Tibial artery (tissue), 4 donors: ENCODE measurements around the gene TAF9.
A peak's percentile ranks its signal among the peaks of the same experiment; 100 is the strongest.

Experiments
- DNase-seq, 2 donors: peaks; one replicate each; pipeline ENCODE4 v3.0.0-alpha.2; 2019
- H3K27ac ChIP-seq, 2 donors: fragments of 200-600 bp; sonication (generic) in 1 of 2; 1 replicate in 1 of 2; 2 replicates in 1 of 2; pipeline ENCODE4 v1.5.1; 2018 to 2019; ENCODE audit warnings: mild to moderate bottlenecking in 1 of 2
- H3K27me3 ChIP-seq, 2 donors: fragments of 200-600 bp; sonication (generic) in 1 of 2; one replicate each; pipeline versions ENCODE4 v1.5.1 to v1.6.0; 2016 to 2019
- H3K36me3 ChIP-seq, 3 donors: fragments of 200-600 bp; sonication (generic) in 2 of 3; one replicate each; pipeline ENCODE4 v1.5.1; 2016 to 2019; ENCODE audit warnings: mild to moderate bottlenecking in 2 of 3
- H3K4me1 ChIP-seq, 4 donors: fragments of 200-600 bp; sonication (generic) in 2 of 4; 1 replicate in 3 of 4; 2 replicates in 1 of 4; pipeline ENCODE4 v1.5.1; 2016 to 2019
- H3K4me3 ChIP-seq, 2 donors: fragments of 200-600 bp; sonication (generic) in 1 of 2; 1 replicate in 1 of 2; 2 replicates in 1 of 2; pipeline ENCODE4 v1.5.1; 2018 to 2019; ENCODE audit warnings: mild to moderate bottlenecking in 2 of 2
- H3K9me3 ChIP-seq, 3 donors: fragments of 200-600 bp; sonication (generic) in 1 of 3; one replicate each; pipeline ENCODE4 v1.5.1; 2016 to 2019
- intact Hi-C: fragments of 100-400 bp; cut with DNase I; formaldehyde crosslinking; loops from one replicate; pipeline ENCODE4 v1.15.0; 2023; ENCODE audit warnings: low total_unique reads
- TF ChIP-seq, protein P1 (sequence below), 2 experiments: fragments of 200-600 bp in 1 of 2; fragments of 450-650 bp in 1 of 2; IDR thresholded peaks; one replicate each; pipeline ENCODE4 v1.5.1; 2017 to 2019; ENCODE audit warnings: antibody characterized with exemption in 2 of 2, mild to moderate bottlenecking in 1 of 2, moderate library complexity in 1 of 2

TAF9 gene

DNA sequence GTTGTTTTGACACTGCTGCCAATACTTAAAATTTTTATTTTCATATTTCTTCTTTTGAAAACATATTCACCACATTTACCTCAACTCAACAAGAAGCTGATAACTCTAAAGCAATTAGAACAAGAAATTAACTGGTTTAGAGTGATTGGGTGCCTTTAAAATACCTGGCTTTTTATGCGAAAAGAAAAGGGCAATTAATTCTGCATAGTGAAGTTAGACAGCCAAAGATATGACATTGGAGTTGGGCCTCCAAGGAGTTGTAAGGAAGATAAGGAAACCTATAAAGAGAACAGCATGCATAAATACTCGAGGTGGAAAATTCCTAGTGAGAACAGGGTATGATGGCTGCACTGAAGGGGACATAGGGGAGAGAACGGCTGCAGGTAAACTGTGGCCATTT is 9.6 kb downstream of the TAF9 start:
- intact Hi-C loops, result loop anchor here (10.0 kb wide), 1 partner anchor 125 kb away; the partner anchor contains the start of gene CDK7
- no peaks in the 10 kb centered on the region for H3K9me3 ChIP-seq
- H3K4me1 ChIP-seq, result no peaks in the 10 kb centered on the region
- H3K27me3 ChIP-seq, result no peaks in the 10 kb centered on the region
- no peak for DNase-seq
- H3K4me3 ChIP-seq, result no peak overlapping the region
- no peak overlapping the region for H3K27ac ChIP-seq
- peaks cover 11 to 31% (median 20%) of the 10 kb centered on the region in 3 donors for H3K36me3 ChIP-seq
- TF ChIP-seq, protein P1, sequence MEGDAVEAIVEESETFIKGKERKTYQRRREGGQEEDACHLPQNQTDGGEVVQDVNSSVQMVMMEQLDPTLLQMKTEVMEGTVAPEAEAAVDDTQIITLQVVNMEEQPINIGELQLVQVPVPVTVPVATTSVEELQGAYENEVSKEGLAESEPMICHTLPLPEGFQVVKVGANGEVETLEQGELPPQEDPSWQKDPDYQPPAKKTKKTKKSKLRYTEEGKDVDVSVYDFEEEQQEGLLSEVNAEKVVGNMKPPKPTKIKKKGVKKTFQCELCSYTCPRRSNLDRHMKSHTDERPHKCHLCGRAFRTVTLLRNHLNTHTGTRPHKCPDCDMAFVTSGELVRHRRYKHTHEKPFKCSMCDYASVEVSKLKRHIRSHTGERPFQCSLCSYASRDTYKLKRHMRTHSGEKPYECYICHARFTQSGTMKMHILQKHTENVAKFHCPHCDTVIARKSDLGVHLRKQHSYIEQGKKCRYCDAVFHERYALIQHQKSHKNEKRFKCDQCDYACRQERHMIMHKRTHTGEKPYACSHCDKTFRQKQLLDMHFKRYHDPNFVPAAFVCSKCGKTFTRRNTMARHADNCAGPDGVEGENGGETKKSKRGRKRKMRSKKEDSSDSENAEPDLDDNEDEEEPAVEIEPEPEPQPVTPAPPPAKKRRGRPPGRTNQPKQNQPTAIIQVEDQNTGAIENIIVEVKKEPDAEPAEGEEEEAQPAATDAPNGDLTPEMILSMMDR (IDR thresholded peaks at IDR 0.05), result no peak

DNA sequence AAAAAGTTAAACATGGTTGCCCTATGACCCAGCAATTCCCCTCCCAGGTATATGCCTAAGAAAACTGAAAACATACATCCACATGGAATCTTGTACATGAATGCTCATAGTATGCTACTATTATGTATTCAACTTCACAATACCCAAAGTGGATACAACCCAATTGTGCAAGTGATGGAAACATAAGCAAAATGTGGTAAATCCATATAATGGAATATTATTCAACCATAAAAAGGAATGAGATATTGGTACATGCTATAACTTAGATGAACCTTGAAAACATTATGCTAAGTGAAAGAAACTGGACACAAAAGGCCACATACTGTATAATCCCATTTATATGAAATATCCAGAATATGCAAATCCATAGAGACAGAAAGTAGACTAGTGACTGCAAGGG is 18.7 kb downstream of the TAF9 start:
- Histone ChIP-seq H3K4me3 (no peak overlapping the region), H3K36me3 (peaks cover 45 to 62% (median 58%) of the 10 kb centered on the region in 3 donors), H3K4me1 (no peaks in the 10 kb centered on the region), H3K9me3 (no peaks in the 10 kb centered on the region), H3K27ac (no peak overlapping the region), H3K27me3 (no peaks in the 10 kb centered on the region)
- DNase-seq, result no peak
- TF ChIP-seq, protein P1 (IDR thresholded peaks at IDR 0.05), result no peak
- intact Hi-C loops, result no loop called here

GRCh38 chr5:69343083-69343482 is 26.2 kb downstream of the TAF9 start:
- Histone ChIP-seq H3K9me3 (no peaks in the 10 kb centered on the region), H3K27me3 (no peaks in the 10 kb centered on the region), H3K4me3 (no peak overlapping the region), H3K27ac (no peak overlapping the region), H3K36me3 (no peaks in the 10 kb centered on the region), H3K4me1 (no peaks in the 10 kb centered on the region)
- TF ChIP-seq, protein P1 (IDR thresholded peaks at IDR 0.05), result no peak
- no peak for DNase-seq
- intact Hi-C loops, result no loop called here

DNA sequence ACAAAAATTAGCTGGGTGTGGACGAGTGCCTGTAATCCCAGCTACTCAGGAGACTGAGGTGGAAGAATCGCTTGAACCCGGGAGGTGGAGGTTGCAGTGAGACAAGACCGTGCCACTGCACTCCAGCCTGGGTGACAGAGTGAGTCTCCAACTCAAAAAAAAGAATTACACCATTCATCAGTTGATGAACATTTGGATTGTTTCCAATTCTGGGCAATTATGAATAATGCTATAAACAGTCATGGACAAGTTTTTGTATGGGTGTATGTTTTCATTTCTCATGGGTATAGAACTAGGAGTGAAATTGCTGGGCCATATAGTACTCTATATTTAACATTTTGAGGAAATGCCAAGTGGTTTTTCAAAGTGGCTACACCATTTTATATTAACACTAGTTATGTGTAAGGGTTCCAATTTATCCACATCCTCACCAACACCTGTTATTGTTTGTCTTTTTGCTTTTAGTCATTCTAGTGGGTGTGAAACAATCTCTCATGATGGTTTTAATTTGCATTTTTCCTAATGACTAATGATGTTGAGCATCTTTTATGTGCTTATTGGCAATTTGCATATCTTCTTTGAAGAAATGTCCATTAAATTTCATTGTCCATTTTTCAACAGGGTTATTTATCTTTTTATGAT is 27.7 kb downstream of the TAF9 start:
- intact Hi-C loops, result no loop called here
- Histone ChIP-seq H3K4me1 (no peaks in the 10 kb centered on the region), H3K4me3 (no peak overlapping the region), H3K27ac (no peak overlapping the region), H3K9me3 (no peaks in the 10 kb centered on the region), H3K27me3 (no peaks in the 10 kb centered on the region), H3K36me3 (no peaks in the 10 kb centered on the region)
- TF ChIP-seq, protein P1 (IDR thresholded peaks at IDR 0.05), result no peak
- DNase-seq, result no peak

DNA sequence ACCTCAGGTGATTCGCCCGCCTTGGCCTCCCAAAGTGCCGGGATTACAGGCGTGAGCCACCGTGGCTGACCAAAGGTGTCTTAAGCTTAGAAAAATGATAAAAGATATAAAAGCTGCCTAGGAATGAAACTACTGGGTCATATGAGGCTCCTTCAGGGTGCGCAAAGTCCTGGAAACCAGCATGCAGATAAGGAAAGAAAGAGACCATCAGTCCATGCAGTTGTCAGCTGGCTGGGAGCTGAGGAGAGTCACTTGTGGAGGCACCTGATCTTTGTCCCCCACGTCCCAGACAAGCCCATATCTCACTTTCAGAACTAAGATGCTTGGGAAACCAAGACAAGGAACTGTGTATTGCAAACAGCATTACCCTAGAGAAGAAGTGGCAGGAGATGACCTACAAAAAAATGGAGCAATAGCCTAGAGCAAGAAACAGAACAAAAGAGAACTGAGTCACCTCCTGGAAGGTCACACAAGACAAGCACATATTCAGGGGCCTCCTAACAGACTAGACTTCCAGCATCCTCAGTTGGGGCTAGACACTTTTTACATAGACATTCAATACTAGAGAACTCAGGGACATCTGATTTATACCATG is 33.9 kb downstream of the TAF9 start:
- Histone ChIP-seq H3K36me3 (no peaks in the 10 kb centered on the region), H3K27ac (peak overlapping the region in 1 of 2 donors; percentile 23)
- intact Hi-C loops, result no loop called here

More for the DNA sequence above, 33.9 kb downstream of the TAF9 start:
- DNase-seq, result no peak
- Histone ChIP-seq H3K27me3 (no peaks in the 10 kb centered on the region), H3K4me1 (peaks cover 0 to 24% (median 4%) of the 10 kb centered on the region in 4 donors), H3K9me3 (no peaks in the 10 kb centered on the region), H3K4me3 (no peak overlapping the region)
- TF ChIP-seq, protein P1 (IDR thresholded peaks at IDR 0.05), result no peak
